HK-2 (cell line): ENCODE measurements around the gene PRR7.

Source experiments
- DNase-seq: peaks from one replicate; pipeline ENCODE4 v3.0.0-alpha.2; 2018; ENCODE audit not compliant: unreplicated experiment

PRR7 gene

GRCh38 chr5:177437623-177438022, 9.0 kb upstream of the PRR7 start:
- DNase-seq = peak; percentile 1

DNA sequence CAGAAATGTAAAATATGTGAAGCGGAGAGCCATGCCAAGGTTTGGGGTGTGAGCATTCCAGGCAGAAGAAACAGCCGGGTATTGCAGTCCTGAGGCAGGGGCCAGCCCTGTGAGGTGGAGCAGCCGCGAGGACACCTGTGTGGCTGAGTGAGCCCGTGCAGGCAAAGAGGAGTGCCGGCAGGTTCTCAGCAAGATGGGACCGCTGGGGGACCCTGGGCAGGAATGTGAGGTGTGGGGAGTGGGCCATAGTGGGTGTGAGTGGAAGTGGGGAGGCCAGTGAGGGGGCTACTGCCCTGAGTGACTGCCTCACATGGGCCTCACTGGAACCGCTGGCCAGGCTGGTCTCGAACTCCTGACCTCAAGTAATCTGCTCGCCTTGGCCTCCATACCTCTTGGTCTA, 8.1 kb upstream of the PRR7 start:
- DNase-seq = no peak

- DNase-seq = no peak
Measured at GRCh38 chr5:177439518-177440053, 7.0 kb upstream of the PRR7 start.

GRCh38 chr5:177440211-177440989, 6.2 kb upstream of the PRR7 start:
- DNase-seq = no peak

GRCh38 chr5:177440990-177441780, 5.4 kb upstream of the PRR7 start:
- DNase-seq = no peak

DNA sequence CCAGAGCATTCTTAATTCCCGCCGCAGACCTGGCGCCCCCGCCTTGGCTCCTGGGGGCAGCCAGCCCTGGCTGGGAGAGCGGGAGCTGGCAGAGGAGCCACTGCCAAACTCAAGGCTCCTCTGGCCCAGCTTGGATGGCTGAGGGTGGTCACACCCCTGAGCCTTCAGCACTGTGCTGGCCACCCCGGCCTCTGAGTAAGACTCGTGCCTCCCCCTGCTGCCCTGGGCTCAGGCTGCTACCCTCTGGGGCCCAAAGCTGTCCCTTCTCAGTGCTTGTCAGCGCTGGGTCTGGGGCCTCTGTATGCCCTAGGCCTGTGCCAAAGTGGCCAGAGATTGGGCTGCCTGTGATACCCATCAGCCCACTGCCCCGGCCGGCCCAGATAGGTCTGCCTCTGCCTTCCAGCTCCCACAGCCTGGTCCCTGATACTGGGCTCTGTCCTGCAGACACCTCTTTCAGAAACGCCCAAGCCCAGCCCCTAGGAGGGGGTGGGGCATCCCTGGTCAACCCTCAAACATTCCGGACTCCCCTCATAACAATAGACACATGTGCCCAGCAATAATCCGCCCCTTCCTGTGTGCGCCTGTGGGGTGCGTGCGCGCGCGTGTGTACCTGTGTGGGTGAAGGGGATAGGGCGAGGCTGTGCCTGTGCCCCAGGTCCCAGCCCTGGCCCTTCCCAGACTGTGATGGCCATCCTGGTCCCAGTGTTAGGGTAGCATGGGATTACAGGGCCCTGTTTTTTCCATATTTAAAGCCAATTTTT, 4.4 kb upstream of the PRR7 start:
- no peak for DNase-seq

GRCh38 chr5:177443144-177443983, 3.2 kb upstream of the PRR7 start:
- DNase-seq = no peak

GRCh38 chr5:177444106-177445051, 2.2 kb upstream of the PRR7 start:
- DNase-seq = no peak

- no peak for DNase-seq
Measured at GRCh38 chr5:177445052-177445916, 1.3 kb upstream of the PRR7 start.

DNA sequence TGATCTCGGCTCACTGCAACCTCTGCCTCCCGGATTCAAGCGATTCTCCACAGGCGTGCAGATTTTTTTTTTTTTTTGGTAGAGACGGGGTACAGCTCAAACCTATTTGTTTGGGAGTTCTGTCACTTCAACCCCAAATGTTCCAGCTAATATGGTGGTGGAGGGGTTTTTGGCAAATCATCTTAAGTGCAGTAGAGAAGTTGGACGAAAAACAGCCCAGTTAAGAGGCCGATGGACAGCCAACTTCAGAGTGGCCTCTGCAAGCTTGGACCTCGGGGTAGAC, 756 bp upstream of the PRR7 start:
- DNase-seq = no peak

DNA sequence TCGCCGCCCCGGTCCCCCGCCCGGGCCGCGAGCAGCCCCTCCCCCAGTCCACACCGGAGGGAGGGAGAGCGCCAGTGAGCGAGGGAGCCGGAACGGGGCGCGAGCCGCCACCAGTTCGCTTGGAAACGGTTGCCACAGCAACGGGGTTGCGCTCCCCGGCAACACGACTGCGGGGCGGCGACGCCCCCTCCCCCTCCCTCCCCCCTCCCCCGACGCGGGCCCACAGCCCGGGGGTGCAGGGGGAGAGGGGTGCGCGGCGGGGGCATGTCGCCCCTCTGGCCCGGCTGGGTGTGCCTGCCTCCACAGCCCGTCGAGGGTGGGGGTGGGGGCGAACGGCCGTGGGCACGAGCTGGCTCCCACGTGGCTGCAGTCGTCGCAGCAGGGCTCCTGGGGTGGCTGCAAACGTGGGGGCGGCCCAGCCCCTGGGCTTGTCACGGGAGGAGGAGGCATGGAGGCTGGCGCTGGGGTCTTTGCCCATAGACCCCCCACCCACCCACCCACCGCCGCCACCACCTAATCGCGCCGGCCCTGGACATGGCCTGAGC, 524 bp downstream of the PRR7 start:
- peak; percentile 56 for DNase-seq

GRCh38 chr5:177447611-177448243, 1.1 kb downstream of the PRR7 start:
- peak; percentile 91 for DNase-seq

GRCh38 chr5:177448244-177448950, 1.8 kb downstream of the PRR7 start:
- DNase-seq = no peak

DNA sequence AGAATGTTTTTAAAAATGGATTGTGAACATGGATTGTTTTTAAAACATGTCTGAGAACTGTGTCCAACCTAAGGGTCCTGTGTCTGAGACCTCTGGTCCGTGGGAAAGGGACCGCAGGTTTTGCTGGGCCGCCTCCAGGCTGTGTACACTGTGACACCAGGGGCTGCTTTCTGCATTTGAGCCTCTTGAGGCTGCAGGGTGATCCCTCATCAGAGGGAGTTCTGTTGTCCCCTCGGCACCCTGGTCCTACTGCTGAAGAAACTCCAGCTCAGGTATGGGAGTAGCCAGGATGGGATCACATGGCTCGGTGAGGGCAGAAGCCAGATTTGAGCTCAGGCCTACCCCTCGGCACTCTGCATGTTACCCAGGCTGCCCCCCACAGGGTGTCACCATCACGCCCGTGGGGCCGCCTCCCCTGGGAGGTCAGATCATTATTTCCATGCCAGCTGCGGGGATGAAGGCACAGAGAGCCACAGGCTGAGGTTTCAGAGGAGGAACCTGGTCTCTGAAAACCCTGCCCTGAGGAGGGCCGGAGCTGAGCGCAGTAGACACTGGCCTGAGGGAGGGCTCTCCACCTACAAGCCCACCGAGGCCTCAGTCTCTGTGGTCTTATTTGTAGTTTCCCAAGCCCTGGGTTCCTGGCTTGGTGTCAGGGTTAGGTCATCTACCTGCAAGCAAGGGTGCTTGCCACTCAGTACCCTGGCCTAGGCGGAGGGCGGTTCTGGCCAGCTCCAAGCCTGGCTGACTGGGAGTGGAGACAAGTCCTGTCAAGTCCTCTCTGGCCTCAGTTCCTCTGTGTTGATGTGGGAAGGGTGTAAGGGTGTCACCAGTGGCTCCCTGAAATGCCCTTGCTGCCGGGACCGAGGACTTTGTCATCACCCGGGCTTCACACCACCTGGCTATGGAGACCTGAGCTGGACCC, 2.8 kb downstream of the PRR7 start:
- DNase-seq = no peak

DNA sequence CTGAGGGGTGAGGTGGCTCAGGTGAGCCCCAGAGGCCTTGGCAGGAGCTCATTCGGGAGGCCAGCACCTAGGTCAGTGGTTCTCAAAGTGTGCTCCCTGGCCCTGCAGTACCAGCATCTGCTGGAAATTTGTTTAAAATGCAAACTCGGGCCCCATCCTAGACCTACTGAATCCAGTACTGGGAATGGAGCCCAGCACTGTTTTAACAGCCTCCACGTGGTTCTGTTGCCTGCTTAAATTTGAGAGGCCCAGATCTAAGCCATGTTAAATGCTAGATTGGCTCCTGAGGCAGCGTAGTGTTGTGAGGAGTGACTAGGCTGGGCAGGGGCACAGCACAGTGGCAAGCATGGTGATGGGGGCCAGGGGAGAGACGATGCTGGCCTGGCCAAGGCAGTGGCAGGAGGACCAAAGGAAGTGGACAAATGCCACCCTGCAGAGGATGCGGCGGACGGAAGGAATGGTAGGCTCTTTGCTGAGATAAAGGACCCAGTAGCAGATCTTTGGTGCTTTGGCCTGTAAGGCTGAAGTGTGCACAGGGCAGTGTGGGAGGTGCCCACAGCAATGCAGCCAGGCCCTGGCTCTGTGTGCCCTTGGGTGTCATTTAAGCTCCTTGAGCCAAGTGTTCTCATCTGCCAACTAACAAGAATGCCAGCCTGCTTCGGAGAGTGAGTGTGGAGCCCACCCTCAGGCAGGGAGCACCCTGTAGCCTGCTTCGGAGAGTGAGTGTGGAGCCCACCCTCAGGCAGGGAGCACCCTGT, 4.2 kb downstream of the PRR7 start:
- no peak for DNase-seq
